ENCODE results near the gene EQTN.

Gene EQTN

DNA sequence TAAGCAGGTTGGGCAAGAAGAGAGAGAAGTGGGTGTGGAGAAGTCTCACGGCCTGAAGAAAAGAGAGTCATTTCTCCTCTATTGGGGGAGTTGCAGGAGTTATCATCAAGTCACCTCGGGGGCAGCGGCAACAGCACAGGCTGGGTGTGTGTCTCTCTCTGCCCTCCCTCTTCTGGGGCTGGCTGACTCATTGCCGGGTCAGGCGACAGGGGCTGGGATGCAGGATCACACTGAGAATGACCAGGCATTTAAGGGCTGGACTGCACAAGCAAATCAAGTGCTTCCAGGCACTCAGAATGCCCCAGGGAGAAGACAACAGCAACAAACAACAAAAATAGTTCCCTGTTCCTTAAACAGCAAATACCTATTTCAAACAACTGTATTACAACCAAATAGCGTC lies 6.3 kb upstream of the EQTN start:
- Histone ChIP-seq H3K27ac (no peak overlapping the region), H3K27me3 (no peaks in the 10 kb centered on the region), H3K9me3 (no peaks in the 10 kb centered on the region), H3K36me3 (no peaks in the 10 kb centered on the region), H3K4me3 (ENCODE audit: low read depth in 1 of 2, low read length in 1 of 2) (no peak overlapping the region), H3K4me1 (ENCODE audit: control insufficient read depth in 1 of 2, insufficient read depth in 1 of 2, low read depth in 1 of 2, low read length in 1 of 2) (no peaks in the 10 kb centered on the region)
- TF ChIP-seq, protein P1, sequence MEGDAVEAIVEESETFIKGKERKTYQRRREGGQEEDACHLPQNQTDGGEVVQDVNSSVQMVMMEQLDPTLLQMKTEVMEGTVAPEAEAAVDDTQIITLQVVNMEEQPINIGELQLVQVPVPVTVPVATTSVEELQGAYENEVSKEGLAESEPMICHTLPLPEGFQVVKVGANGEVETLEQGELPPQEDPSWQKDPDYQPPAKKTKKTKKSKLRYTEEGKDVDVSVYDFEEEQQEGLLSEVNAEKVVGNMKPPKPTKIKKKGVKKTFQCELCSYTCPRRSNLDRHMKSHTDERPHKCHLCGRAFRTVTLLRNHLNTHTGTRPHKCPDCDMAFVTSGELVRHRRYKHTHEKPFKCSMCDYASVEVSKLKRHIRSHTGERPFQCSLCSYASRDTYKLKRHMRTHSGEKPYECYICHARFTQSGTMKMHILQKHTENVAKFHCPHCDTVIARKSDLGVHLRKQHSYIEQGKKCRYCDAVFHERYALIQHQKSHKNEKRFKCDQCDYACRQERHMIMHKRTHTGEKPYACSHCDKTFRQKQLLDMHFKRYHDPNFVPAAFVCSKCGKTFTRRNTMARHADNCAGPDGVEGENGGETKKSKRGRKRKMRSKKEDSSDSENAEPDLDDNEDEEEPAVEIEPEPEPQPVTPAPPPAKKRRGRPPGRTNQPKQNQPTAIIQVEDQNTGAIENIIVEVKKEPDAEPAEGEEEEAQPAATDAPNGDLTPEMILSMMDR (IDR thresholded peaks at IDR 0.05), result no peak

DNA sequence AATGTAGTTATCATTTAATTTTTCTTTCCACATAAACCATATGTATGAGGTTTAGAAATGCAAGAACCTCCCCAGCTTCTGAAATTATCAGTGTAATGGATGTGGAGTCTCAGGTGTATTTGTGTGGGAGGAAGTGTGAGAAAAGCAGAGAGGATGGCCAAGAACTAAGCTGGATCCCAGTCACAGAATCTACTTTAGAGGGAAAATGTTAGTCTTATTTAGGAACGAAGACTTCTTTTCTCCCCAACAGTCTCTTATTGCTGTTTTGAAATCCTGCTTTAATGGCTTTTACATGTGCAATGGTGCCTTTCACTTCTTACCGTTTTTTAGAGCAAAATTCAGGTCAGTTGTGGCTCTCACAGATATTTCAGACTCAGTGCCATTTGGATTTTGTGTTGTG lies 3.0 kb downstream of the EQTN start:
- H3K27ac ChIP-seq, result no peak overlapping the region
- H3K4me3 ChIP-seq (ENCODE audit: low read depth in 1 of 2, low read length in 1 of 2), result no peak overlapping the region
- no peaks in the 10 kb centered on the region for H3K4me1 ChIP-seq (ENCODE audit: control insufficient read depth in 1 of 2, insufficient read depth in 1 of 2, low read depth in 1 of 2, low read length in 1 of 2)

DNA sequence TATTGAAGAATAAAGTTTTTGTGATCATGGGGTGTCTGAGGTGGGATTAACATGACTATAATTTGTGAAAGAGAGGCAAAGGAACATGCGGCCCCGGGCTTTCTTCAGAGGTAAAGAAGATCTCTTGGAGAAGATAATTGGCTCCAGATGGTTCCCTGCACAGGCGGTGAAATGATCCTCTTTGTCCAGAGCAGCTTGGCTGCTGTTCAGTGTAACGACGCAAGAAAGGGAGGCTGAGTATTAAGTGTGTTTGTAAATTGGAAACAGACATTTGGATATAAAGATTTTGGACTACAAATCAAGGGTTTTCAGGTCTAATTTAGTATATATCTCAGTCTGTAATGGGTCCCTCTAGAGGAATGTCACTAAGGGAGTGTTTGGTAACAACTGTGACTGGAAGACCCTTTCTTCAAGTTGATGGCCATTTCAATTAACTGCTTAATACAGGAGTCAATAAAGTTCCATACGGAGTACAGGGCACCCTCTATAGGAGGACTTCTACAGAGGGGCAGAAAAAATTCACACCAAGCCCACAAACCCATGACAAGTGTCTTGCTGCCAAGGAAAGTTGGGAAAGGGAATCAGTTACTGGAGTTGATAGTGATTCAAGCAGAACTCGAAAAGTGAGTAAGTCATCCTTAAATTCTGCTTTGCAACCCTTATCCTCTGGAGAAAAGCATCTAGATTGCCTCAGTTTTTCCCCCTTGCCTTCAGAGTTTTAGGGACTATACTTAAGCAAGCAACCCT lies 4.1 kb downstream of the EQTN start:
- Histone ChIP-seq H3K27ac (no peak overlapping the region), H3K27me3 (no peaks in the 10 kb centered on the region), H3K36me3 (no peaks in the 10 kb centered on the region), H3K9me3 (no peaks in the 10 kb centered on the region), H3K4me3 (ENCODE audit: low read depth in 1 of 2, low read length in 1 of 2) (no peak overlapping the region), H3K4me1 (ENCODE audit: control insufficient read depth in 1 of 2, insufficient read depth in 1 of 2, low read depth in 1 of 2, low read length in 1 of 2) (no peaks in the 10 kb centered on the region)
- TF ChIP-seq, protein P1 (IDR thresholded peaks at IDR 0.05), result no peak

More for the DNA sequence above, 3.0 kb downstream of the EQTN start:
- no peaks in the 10 kb centered on the region for H3K9me3 ChIP-seq
- H3K36me3 ChIP-seq, result no peaks in the 10 kb centered on the region
- TF ChIP-seq, protein P1 (IDR thresholded peaks at IDR 0.05), result no peak
- no peaks in the 10 kb centered on the region for H3K27me3 ChIP-seq

DNA sequence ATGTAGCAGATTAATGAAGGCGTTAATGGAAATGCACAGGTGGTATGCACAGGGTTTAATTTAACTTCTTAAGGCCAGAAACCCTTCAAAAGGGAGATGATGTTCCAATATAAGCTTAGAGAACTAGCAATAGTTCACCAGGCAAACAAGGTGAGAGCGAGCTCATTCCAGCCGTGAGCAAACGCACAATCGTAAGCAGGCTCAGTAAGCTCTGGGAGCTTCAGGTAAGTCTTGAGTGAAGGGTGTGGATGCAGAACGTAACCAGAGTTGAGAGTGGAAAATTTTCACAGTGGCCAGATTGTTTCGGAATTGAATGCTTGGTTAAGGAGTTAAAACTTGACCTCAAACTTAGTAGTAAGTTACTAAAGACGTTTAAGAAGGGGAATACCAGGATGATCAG lies 5.7 kb downstream of the EQTN start:
- TF ChIP-seq, protein P1 (IDR thresholded peaks at IDR 0.05), result no peak

DNA sequence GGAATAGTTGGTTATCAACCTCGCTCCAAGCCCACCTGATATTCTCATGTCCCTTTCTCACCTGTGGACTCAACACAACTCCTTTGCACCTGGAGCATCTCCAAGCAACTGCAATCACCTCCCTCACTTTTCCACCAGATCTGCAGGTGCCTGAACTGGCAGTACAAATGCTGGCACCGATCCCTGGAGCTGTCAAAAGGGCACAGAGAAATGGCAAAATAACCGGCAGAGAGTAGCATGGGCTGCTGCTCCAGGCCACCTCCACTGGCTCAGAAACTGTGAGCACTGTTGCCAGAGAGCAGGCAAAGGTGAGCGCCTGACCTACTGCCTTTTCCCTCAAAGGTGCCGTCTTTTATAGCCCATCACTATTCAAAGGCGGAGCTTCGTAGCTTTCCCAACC lies 14.7 kb downstream of the EQTN start:
- no peak overlapping the region for H3K27ac ChIP-seq
- no peak overlapping the region for H3K4me3 ChIP-seq (ENCODE audit: low read depth in 1 of 2, low read length in 1 of 2)
- TF ChIP-seq, protein P1 (IDR thresholded peaks at IDR 0.05), result no peak
- H3K4me1 ChIP-seq (ENCODE audit: control insufficient read depth in 1 of 2, insufficient read depth in 1 of 2, low read depth in 1 of 2, low read length in 1 of 2), result no peaks in the 10 kb centered on the region
- peaks cover 5% of the 10 kb centered on the region for H3K27me3 ChIP-seq
- H3K36me3 ChIP-seq, result no peaks in the 10 kb centered on the region
- no peaks in the 10 kb centered on the region for H3K9me3 ChIP-seq

More for the DNA sequence above, 5.7 kb downstream of the EQTN start:
- H3K4me1 ChIP-seq (ENCODE audit: control insufficient read depth in 1 of 2, insufficient read depth in 1 of 2, low read depth in 1 of 2, low read length in 1 of 2), result no peaks in the 10 kb centered on the region
- H3K27me3 ChIP-seq, result no peaks in the 10 kb centered on the region
- H3K4me3 ChIP-seq (ENCODE audit: low read depth in 1 of 2, low read length in 1 of 2), result no peak overlapping the region
- H3K36me3 ChIP-seq, result no peaks in the 10 kb centered on the region
- H3K27ac ChIP-seq, result no peak overlapping the region
- H3K9me3 ChIP-seq, result no peaks in the 10 kb centered on the region

All from neutrophil (primary cell).